AG09319 (cell line): ENCODE measurements around the gene FARP1.

Source experiments
- DNase-seq: peaks from one replicate; pipeline ENCODE4 v3.0.0-alpha.2; 2010; ENCODE audit warnings: low read depth; ENCODE audit errors: extremely low read depth
- CTCF ChIP-seq: IDR thresholded peaks from 2 replicates; pipeline ENCODE4 v1.5.1; 2011; ENCODE audit warnings: low read depth, mild to moderate bottlenecking, inconsistent platforms, low read length, moderate library complexity

Gene FARP1

GRCh38 chr13:98327371-98328270 is 184.7 kb downstream of the FARP1 start:
- DNase-seq: no peak
- no peak for TF ChIP-seq CTCF

- TF ChIP-seq CTCF: no peak
- no peak for DNase-seq
Measured at GRCh38 chr13:98328511-98328910, 185.6 kb downstream of the FARP1 start.

- TF ChIP-seq CTCF: no peak
- DNase-seq: no peak
Measured at GRCh38 chr13:98332222-98332621, 189.3 kb downstream of the FARP1 start.

- no peak for DNase-seq
- TF ChIP-seq CTCF: no peak
Measured at GRCh38 chr13:98332691-98333090, 189.8 kb downstream of the FARP1 start.

GRCh38 chr13:98333486-98333885 is 190.6 kb downstream of the FARP1 start:
- TF ChIP-seq CTCF: no peak
- no peak for DNase-seq

GRCh38 chr13:98334620-98335205 is 191.8 kb downstream of the FARP1 start:
- TF ChIP-seq CTCF: no peak

GRCh38 chr13:98335721-98336120 is 192.8 kb downstream of the FARP1 start:
- DNase-seq: no peak
- no peak for TF ChIP-seq CTCF

More at GRCh38 chr13:98334620-98335205, 191.8 kb downstream of the FARP1 start:
- no peak for DNase-seq
